Psoas muscle (tissue), 8 donors: Measurements from ENCODE around the gene TRIM44. TPM values are rescaled to one million over a fixed set of nuclear protein-coding genes. Genes with fewer than 3 reads are reported as not detected.

ENCODE experiments used
- ATAC-seq, 4 donors: fragments of 200-7000 bp; cut with Tn5 transposase; one replicate each; pipeline ENCODE4 v1.9.1; 2020; ENCODE audit warnings: moderate library complexity in 3 of 4, mild to moderate bottlenecking in 2 of 4
- DNase-seq, 2 donors: peaks; one replicate each; pipeline ENCODE4 v3.0.0-alpha.2; 2020
- H3K27ac ChIP-seq: fragments of 200-600 bp; one replicate; pipeline ENCODE4 v1.8.0; 2022
- H3K27me3 ChIP-seq, 3 donors: fragments of 200-600 bp in 1 of 3; one replicate each; pipeline versions ENCODE4 v1.6.1 to v1.8.0; 2013 to 2022; ENCODE audit warnings: low read length in 2 of 3, mild to moderate bottlenecking in 2 of 3, moderate library complexity in 1 of 3; ENCODE audit not compliant: insufficient read depth in 3 of 3
- H3K36me3 ChIP-seq, 2 donors: fragments of 200-600 bp in 1 of 2; one replicate each; pipeline versions ENCODE4 v1.6.1 to v1.8.0; 2013 to 2022; ENCODE audit warnings: low read depth in 1 of 2, mild to moderate bottlenecking in 1 of 2, moderate library complexity in 1 of 2; ENCODE audit not compliant: insufficient read depth in 1 of 2
- H3K4me1 ChIP-seq: fragments of 200-600 bp; one replicate; pipeline ENCODE4 v1.8.0; 2022
- H3K4me3 ChIP-seq: fragments of 200-600 bp; one replicate; pipeline ENCODE4 v1.8.0; 2022; ENCODE audit warnings: mild to moderate bottlenecking
- H3K9me3 ChIP-seq: fragments of 200-600 bp; one replicate; pipeline ENCODE4 v1.8.0; 2022
- CTCF ChIP-seq: fragments of 200-600 bp; IDR thresholded peaks from one replicate; pipeline ENCODE4 v1.8.0; 2022; ENCODE audit warnings: antibody characterized with exemption
- WGBS, 3 donors: extraction: QIAGEN DNeasy Blood & Tissue Kit; methylation state at CpG; one replicate each; pipeline versions ENCODE4 v1.1.6 to v1.1.7; 2013; 5-methylcytosine and 5-hydroxymethylcytosine counted together
- intact Hi-C, 2 donors: fragments of 100-400 bp; cut with DNase I; formaldehyde crosslinking; loops; one replicate each; pipeline versions ENCODE4 v1.11.0 to v1.14.2; 2022
- polyA plus RNA-seq, 3 donors: library from polyadenylated mRNA; stranded (reverse); fragments of 200-250 nt; gene quantifications; one replicate each; pipeline ENCODE4 v1.2.3, GENCODE V29; 2013
- total RNA-seq, 4 donors: library from RNA; stranded (reverse); fragmentation: NEBNext Ultra II Directional in 2 of 4; extraction: Animal tissue kit (Norgen Biotek cat#: 25700) in 2 of 4; gene quantifications; one replicate each; pipeline versions ENCODE4 v1.2.1 to v1.2.4, GENCODE V29; 2021 to 2023
- donor health status: healthy with polysubstance abuse.
- donor health status: DM: no; HTN: no; CAD: no; lungs with moderate emphysema.
- donor health status: Bipolar disorder and iron deficiency.
- donor health status: healthy.
- donor health status: DM: yes; HTN: yes; CAD: no.
- donor health status: DM: no; HTN: no; CAD: no.
- donor health status: DM: no; HTN: no; CAD: no.
- donor health status: DM: yes; HTN: yes; CAD: no.

Gene TRIM44
- total and polyA plus RNA-seq, 7 donors: 6.8 to 46.8 (median 34.0) TPM

- no peaks in the 10 kb centered on the region for H3K27me3 ChIP-seq
- no peak overlapping the region for H3K27ac ChIP-seq
- DNase-seq (no peak), ATAC-seq (no peak)
- peaks cover 8 to 48% of the 10 kb centered on the region in 2 donors for H3K36me3 ChIP-seq
- intact Hi-C loops: no loop called here
- WGBS, 3 donors: 81 to 83% (median 82%) methylated on average over 4 of the region's 4 CpGs
- no peak overlapping the region for H3K4me3 ChIP-seq
- TF ChIP-seq CTCF: no peak
- H3K4me1 ChIP-seq: no peaks in the 10 kb centered on the region
- H3K9me3 ChIP-seq: no peaks in the 10 kb centered on the region
Observed at GRCh38 chr11:35740061-35740799, 77.7 kb downstream of the TRIM44 start.

DNA sequence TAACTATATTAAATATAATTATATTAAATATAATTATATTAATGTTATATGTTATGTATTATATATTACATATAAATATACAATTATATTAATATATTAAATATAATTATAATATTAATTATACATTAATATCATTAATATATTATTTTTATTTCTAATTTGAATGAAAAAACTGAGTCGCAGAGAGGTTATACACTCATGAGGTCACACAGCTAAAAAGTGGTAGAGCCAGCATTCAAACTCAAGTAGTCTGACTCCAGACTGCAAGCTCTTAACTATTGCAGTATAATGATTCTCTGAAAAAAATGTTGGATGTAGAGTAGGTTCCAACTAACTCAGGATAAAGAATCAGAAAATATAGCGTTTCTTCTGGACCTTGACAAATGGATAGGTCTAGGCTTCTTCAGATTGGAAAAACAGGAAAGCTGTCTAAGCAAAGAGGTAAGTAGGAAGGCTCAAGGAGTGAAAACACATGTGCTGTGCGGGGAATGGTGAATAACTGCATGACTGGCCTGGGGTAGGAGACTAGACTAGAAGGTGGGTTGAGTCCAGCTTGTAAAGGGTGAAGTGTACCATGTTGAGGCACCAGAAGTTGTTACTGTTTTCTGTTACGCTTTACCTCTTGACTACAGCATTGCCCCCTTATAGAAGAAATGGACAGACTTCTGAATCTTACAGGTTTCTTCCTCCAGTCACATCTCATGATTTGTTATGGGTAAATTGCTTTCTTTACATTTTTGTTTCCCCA, 80.3 kb downstream of the TRIM44 start:
- peaks cover 5 to 22% of the 10 kb centered on the region in 2 donors for H3K36me3 ChIP-seq
- H3K4me1 ChIP-seq: peaks cover 3% of the 10 kb centered on the region
- no peak overlapping the region for H3K27ac ChIP-seq
- no peaks in the 10 kb centered on the region for H3K9me3 ChIP-seq
- H3K27me3 ChIP-seq: no peaks in the 10 kb centered on the region
- TF ChIP-seq CTCF: no peak
- DNase-seq (no peak), ATAC-seq (no peak)
- H3K4me3 ChIP-seq: no peak overlapping the region
- intact Hi-C loops: no loop called here
- 95 to 99% (median 98%) methylated on average over 4 of the region's 4 CpGs for WGBS, 3 donors

GRCh38 chr11:35746356-35747153, 84.0 kb downstream of the TRIM44 start:
- ATAC-seq (no peak), DNase-seq (no peak)
- H3K27me3 ChIP-seq: no peaks in the 10 kb centered on the region
- 81 to 91% (median 86%) methylated on average over 4 of the region's 4 CpGs for WGBS, 3 donors
- TF ChIP-seq CTCF: no peak
- no peaks in the 10 kb centered on the region for H3K9me3 ChIP-seq
- peaks cover 11% of the 10 kb centered on the region for H3K4me1 ChIP-seq
- no peak overlapping the region for H3K27ac ChIP-seq
- intact Hi-C loops: no loop called here
- H3K4me3 ChIP-seq: no peak overlapping the region
- H3K36me3 ChIP-seq: peaks cover 4 to 6% of the 10 kb centered on the region in 2 donors

DNA sequence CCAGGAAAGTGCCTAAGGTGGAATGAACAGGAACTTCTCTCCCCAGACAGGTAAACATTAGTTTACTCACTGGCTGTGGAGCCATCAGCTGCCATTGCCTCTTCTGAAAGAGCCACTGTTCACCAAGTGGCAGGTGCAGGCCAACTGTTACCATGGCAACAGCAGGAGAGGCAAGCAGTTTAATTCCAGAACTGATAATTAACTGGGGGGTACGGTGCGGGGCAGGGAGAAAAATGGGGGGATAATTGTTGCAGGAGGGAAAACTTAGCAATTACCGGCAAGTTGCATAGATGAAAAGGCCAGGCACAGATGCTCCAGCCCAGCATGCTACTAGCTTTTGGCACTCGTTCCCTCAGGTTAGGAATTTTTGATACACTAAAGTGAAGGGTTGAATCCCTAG, 85.1 kb downstream of the TRIM44 start:
- Histone ChIP-seq H3K27me3 (no peaks in the 10 kb centered on the region), H3K4me1 (peaks cover 15% of the 10 kb centered on the region), H3K27ac (no peak overlapping the region), H3K9me3 (no peaks in the 10 kb centered on the region), H3K4me3 (no peak overlapping the region), H3K36me3 (peaks cover 4% of the 10 kb centered on the region in 2 donors)
- no peak for TF ChIP-seq CTCF
- 87 to 95% (median 93%) methylated on average over 4 of the region's 4 CpGs for WGBS, 3 donors
- ATAC-seq: no peak
- no peak for DNase-seq
- intact Hi-C loops: no loop called here
